PC-9 (cell line): ENCODE data around the gene OR2AG2. TPM values are rescaled to one million over a fixed set of nuclear protein-coding genes. Genes with fewer than 3 reads are reported as not detected.

Experiments
- BruUV-seq: library from RNA; stranded (reverse); fragments of 400-500 nt; replicated peaks from 2 replicates; lab custom pipeline; 2021; lab: Mats Ljungman, UMichigan
- CTCF ChIA-PET: fragments of 300-600 bp; sonication (Branson Sonifier 250); formaldehyde crosslinking; loops from one replicate; lab custom pipeline; 2022; ENCODE audit warnings: antibody characterized with exemption; lab: Charles Lee
- POLR2A ChIA-PET: fragments of 300-600 bp; sonication (Branson Sonifier 250); formaldehyde crosslinking; loops from one replicate; lab custom pipeline; 2022; ENCODE audit warnings: antibody characterized with exemption; ENCODE audit not compliant: unreplicated experiment; lab: Charles Lee
- DNase-seq, 2 experiments: peaks; one replicate each; pipeline versions ENCODE4 v3.0.0 to v3.0.0-alpha.2; 2015 to 2022; ENCODE audit warnings: mixed read lengths in 1 of 2
- H2AFZ ChIP-seq: fragments of 200-600 bp; sonication (generic); 2 replicates; pipeline ENCODE4 v1.8.1; 2017; ENCODE audit warnings: antibody characterized with exemption
- H3F3A ChIP-seq: fragments of 200-600 bp; sonication (generic); 2 replicates; pipeline ENCODE4 v1.8.1; 2017; ENCODE audit warnings: antibody characterized with exemption, mild to moderate bottlenecking, low read depth; ENCODE audit not compliant: insufficient read depth
- H3K27ac ChIP-seq: fragments of 200-600 bp; sonication (generic); 2 replicates; pipeline ENCODE4 v1.6.1; 2016; ENCODE audit warnings: mixed run types
- H3K27me3 ChIP-seq: fragments of 200-600 bp; sonication (generic); 2 replicates; pipeline ENCODE4 v1.6.1; 2016; ENCODE audit warnings: low read depth, mixed run types; ENCODE audit not compliant: insufficient read depth
- H3K36me3 ChIP-seq: fragments of 200-600 bp; sonication (generic); 2 replicates; pipeline ENCODE4 v1.6.1; 2016; ENCODE audit warnings: low read depth, mixed run types
- H3K4me1 ChIP-seq: fragments of 200-600 bp; sonication (generic); replicated peaks from 2 replicates; pipeline ENCODE4 v1.6.1; 2016; ENCODE audit warnings: mixed run types; ENCODE audit not compliant: insufficient read depth
- H3K4me2 ChIP-seq: fragments of 200-600 bp; sonication (generic); 2 replicates; pipeline ENCODE4 v1.6.1; 2017; ENCODE audit warnings: mixed run types
- H3K4me3 ChIP-seq: fragments of 200-600 bp; sonication (generic); 2 replicates; pipeline ENCODE4 v1.6.1; 2016; ENCODE audit warnings: mixed run types
- H3K79me2 ChIP-seq: fragments of 200-600 bp; sonication (generic); 2 replicates; pipeline ENCODE4 v1.6.1; 2017; ENCODE audit warnings: low read depth, mixed run types
- H3K9me2 ChIP-seq: fragments of 200-600 bp; sonication (generic); 2 replicates; pipeline ENCODE4 v1.8.1; 2017; ENCODE audit warnings: mild to moderate bottlenecking; ENCODE audit not compliant: insufficient read depth
- H3K9me3 ChIP-seq: fragments of 200-600 bp; sonication (generic); 2 replicates; pipeline ENCODE4 v1.8.1; 2016; ENCODE audit warnings: low read depth; ENCODE audit not compliant: insufficient read depth
- H4K20me1 ChIP-seq: fragments of 200-600 bp; sonication (generic); 2 replicates; pipeline ENCODE4 v1.8.1; 2017; ENCODE audit not compliant: insufficient read depth
- CTCF ChIP-seq: fragments of 200-600 bp; sonication (generic); conservative IDR thresholded peaks from 2 replicates; pipeline ENCODE4 v1.6.1; 2017; ENCODE audit warnings: mixed run types, antibody characterized with exemption, mild to moderate bottlenecking, moderate library complexity
- EZH2 ChIP-seq: fragments of 200-600 bp; sonication (generic); IDR thresholded peaks from 2 replicates; pipeline ENCODE4 v1.8.0; 2017; ENCODE audit warnings: antibody characterized with exemption, low read depth
- intact Hi-C: fragments of 100-400 bp; cut with micrococcal nuclease; formaldehyde crosslinking; loops from one replicate; pipeline ENCODE4 v1.10.0; 2022; ENCODE audit not compliant: unreplicated experiment
- total RNA-seq: library from RNA; stranded (reverse); gene quantifications from 2 replicates; pipeline ENCODE4 v1.2.3, GENCODE V29; 2021

OR2AG2 gene
- total RNA-seq, 1 experiment from 2014 or later = 0.11 TPM

GRCh38 chr11:6746626-6747025 lies 25.1 kb downstream of the OR2AG2 start:
- Histone ChIP-seq H3K27me3 (no peaks in the 10 kb centered on the region), H3K36me3 (no peaks in the 10 kb centered on the region), H3K4me1 (no peaks in the 10 kb centered on the region), H3K27ac (no peak overlapping the region), H3K9me2 (no peaks in the 10 kb centered on the region), H3K4me2 (no peak overlapping the region), H3K4me3 (no peak overlapping the region), H3K9me3 (no peaks in the 10 kb centered on the region), H3K79me2 (no peaks in the 10 kb centered on the region), H4K20me1 (no peaks in the 10 kb centered on the region), H3F3A (no peaks in the 10 kb centered on the region), H2AFZ (no peak overlapping the region)
- DNase-seq = no peak
- BruUV-seq = no TSS peak
- TF ChIP-seq EZH2 = no peak
- no peak for TF ChIP-seq CTCF
- intact Hi-C loops = no loop called here
- ChIA-PET CTCF (no interaction called here), POLR2A (interaction anchor here (0.7 kb wide), 1 partner anchor 243 kb away, joined by 5 read pairs; no protein-coding TSS in a partner anchor)

DNA sequence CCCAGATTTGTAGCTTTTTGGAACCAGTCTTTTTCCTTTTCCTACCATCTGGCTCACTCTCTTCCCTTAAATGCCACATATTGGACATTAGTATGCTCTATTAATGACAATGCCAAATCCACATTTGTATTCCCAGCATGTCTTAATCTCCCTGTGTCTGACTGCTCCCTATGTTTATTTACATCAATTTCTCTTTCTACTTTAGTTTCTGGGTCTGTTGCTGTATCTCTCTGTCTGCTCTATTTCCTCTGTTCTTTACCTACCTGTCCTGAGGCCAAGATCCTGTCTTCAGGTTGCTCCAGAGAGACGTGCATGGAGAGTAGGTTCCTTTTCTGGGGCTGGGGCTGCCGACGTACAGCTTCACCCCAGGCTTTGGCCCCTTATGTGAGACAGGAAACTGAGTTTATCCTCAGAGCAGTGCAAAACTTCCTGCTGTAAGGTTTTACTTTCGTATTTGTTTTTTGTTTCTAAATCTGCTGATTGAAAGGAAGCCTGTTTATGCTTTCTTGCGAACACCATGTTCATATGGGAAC lies 25.6 kb downstream of the OR2AG2 start:
- POLR2A ChIA-PET = no interaction called here

DNA sequence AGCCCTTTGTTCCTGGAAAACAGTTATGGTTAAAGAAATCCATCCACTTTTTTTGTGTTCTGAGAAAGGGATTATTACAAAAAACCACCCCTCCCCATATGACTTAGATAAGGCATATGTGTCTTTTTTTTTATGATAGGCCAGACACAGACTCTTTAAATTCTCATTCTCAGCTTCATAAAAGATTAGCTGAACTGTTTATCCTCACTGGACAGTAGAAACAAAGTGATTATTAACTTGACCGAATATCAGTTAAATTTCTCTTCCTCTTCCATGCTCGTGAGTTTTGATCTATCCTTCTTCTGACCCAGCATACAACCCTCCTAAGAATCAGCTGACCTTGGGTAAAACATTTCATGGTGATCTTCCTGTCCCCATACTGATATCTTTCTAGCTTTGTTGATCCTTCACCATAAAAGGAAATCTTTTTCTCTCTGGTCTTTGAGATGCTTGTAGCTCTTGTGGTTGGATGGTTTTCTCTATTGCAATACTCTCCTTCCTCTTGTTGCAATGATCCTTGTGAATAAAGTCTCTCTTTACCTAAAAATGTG lies 26.2 kb downstream of the OR2AG2 start:
- Histone ChIP-seq H3K4me2 (no peak overlapping the region), H3K9me2 (no peaks in the 10 kb centered on the region), H4K20me1 (no peaks in the 10 kb centered on the region), H3K27ac (no peak overlapping the region), H3K4me3 (no peak overlapping the region), H3K27me3 (no peaks in the 10 kb centered on the region), H3F3A (no peaks in the 10 kb centered on the region), H2AFZ (no peak overlapping the region), H3K79me2 (no peaks in the 10 kb centered on the region), H3K36me3 (no peaks in the 10 kb centered on the region), H3K4me1 (no peaks in the 10 kb centered on the region), H3K9me3 (no peaks in the 10 kb centered on the region)
- no TSS peak for BruUV-seq
- TF ChIP-seq CTCF = no peak
- TF ChIP-seq EZH2 = no peak
- ChIA-PET CTCF (no interaction called here), POLR2A (no interaction called here)
- DNase-seq = no peak
- intact Hi-C loops = no loop called here

More for the DNA sequence above, 25.6 kb downstream of the OR2AG2 start:
- Histone ChIP-seq H3F3A (no peaks in the 10 kb centered on the region), H3K9me2 (no peaks in the 10 kb centered on the region), H3K79me2 (no peaks in the 10 kb centered on the region), H4K20me1 (no peaks in the 10 kb centered on the region), H3K27me3 (no peaks in the 10 kb centered on the region), H3K27ac (no peak overlapping the region), H3K4me3 (no peak overlapping the region), H3K9me3 (no peaks in the 10 kb centered on the region), H3K36me3 (no peaks in the 10 kb centered on the region), H2AFZ (no peak overlapping the region), H3K4me1 (no peaks in the 10 kb centered on the region), H3K4me2 (no peak overlapping the region)
- CTCF ChIA-PET = no interaction called here
- TF ChIP-seq EZH2 (no peak), CTCF (no peak)
- no TSS peak for BruUV-seq
- DNase-seq = no peak
- intact Hi-C loops = no loop called here
